Measurements from ENCODE around the gene GPC6. TPM values are rescaled to one million over a fixed set of nuclear protein-coding genes. Genes with fewer than 3 reads are reported as not detected.

The GPC6 gene
- total RNA-seq, 1 experiment from 2014 or later = not detected

- DNase-seq (ENCODE audit: low spot score) = no peak
Observed at GRCh38 chr13:93230261-93230855, 3.8 kb downstream of the GPC6 start.

GRCh38 chr13:93231867-93232266, 5.3 kb downstream of the GPC6 start:
- DNase-seq (ENCODE audit: low spot score) = no peak

GRCh38 chr13:93233997-93234416, 7.4 kb downstream of the GPC6 start:
- DNase-seq (ENCODE audit: low spot score) = peak; percentile 13

- no peak for DNase-seq (ENCODE audit: low spot score)
Observed at GRCh38 chr13:93234459-93234858, 7.9 kb downstream of the GPC6 start.

GRCh38 chr13:93235258-93236015, 8.8 kb downstream of the GPC6 start:
- DNase-seq (ENCODE audit: low spot score) = no peak

GRCh38 chr13:93238711-93239110, 12.1 kb downstream of the GPC6 start:
- no peak for DNase-seq (ENCODE audit: low spot score)

- DNase-seq (ENCODE audit: low spot score) = no peak
Observed at GRCh38 chr13:93243375-93244063, 16.9 kb downstream of the GPC6 start.

- DNase-seq (ENCODE audit: low spot score) = no peak
Observed at GRCh38 chr13:93244141-93244917, 17.7 kb downstream of the GPC6 start.

- no peak for DNase-seq (ENCODE audit: low spot score)
Observed at GRCh38 chr13:93244918-93245280, 18.3 kb downstream of the GPC6 start.

GRCh38 chr13:93246069-93246468, 19.5 kb downstream of the GPC6 start:
- no peak for DNase-seq (ENCODE audit: low spot score)

- DNase-seq (ENCODE audit: low spot score) = peak; percentile 7
Observed at GRCh38 chr13:93248627-93249047, 22.0 kb downstream of the GPC6 start.

GRCh38 chr13:93249364-93250306, 23.0 kb downstream of the GPC6 start:
- peak; percentile 71 for DNase-seq (ENCODE audit: low spot score)

- no peak for DNase-seq (ENCODE audit: low spot score)
Observed at GRCh38 chr13:93254775-93255174, 28.2 kb downstream of the GPC6 start.

GRCh38 chr13:93256998-93257397, 30.4 kb downstream of the GPC6 start:
- DNase-seq (ENCODE audit: low spot score) = no peak

GRCh38 chr13:93259527-93260080, 33.0 kb downstream of the GPC6 start:
- no peak for DNase-seq (ENCODE audit: low spot score)

- DNase-seq (ENCODE audit: low spot score) = no peak
Observed at GRCh38 chr13:93260591-93260990, 34.0 kb downstream of the GPC6 start.

- DNase-seq (ENCODE audit: low spot score) = no peak
Observed at GRCh38 chr13:93262729-93263345, 36.2 kb downstream of the GPC6 start.

GRCh38 chr13:93264876-93265275, 38.3 kb downstream of the GPC6 start:
- DNase-seq (ENCODE audit: low spot score) = no peak

- DNase-seq (ENCODE audit: low spot score) = no peak
Observed at GRCh38 chr13:93265800-93266199, 39.2 kb downstream of the GPC6 start.

- DNase-seq (ENCODE audit: low spot score) = no peak
Observed at GRCh38 chr13:93266681-93267080, 40.1 kb downstream of the GPC6 start.
